ENCODE measurements around the gene YIPF1.
"Not testable (repeated sequence)": the region's sequence is repeated elsewhere in the genome, so short reads cannot be mapped to it uniquely, and the experiment has no call there.

Gene YIPF1

GRCh38 chr1:53821380-53821779 is 68.2 kb downstream of the YIPF1 start:
- no peak for TF ChIP-seq CTCF (IDR thresholded peaks at IDR 0.05; ENCODE audit: control extremely low read depth, extremely low read depth, low read depth, missing control alignments)
- DNase-seq (ENCODE audit: extremely low spot score), result no peak
- POLR2A ChIA-PET, result no interaction called here
- CTCF ChIA-PET, result interaction anchor here (1.5 to 2.0 kb wide), 2 partner anchors 11 to 13 kb away, joined by 5 read pairs; no protein-coding TSS in a partner anchor

DNA sequence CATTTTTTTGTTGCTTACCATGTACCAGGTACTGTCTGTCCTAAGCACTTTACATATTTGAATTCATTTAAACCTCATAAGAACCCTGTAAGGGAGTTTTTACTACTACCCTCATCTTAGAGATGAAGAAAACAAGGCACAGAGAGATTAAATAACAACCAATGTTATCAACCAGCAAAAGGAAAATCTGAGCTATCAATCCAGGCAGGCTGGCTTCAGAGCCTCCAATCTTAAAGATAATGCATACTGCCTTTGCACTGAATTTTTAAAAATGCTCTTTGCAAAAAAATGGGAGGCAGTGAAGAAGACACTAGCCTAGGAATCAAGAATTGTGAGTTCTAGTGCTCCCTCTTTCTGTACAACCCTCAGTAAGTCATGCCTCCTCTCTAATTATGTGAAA is 70.2 kb downstream of the YIPF1 start:
- DNase-seq (ENCODE audit: extremely low spot score), result no peak
- ChIA-PET CTCF (interaction anchor here (1.2 kb wide), 1 partner anchor 41 kb away, joined by 4 read pairs; no protein-coding TSS in a partner anchor), POLR2A (no interaction called here)
- no peak for TF ChIP-seq CTCF (IDR thresholded peaks at IDR 0.05; ENCODE audit: control extremely low read depth, extremely low read depth, low read depth, missing control alignments)

- DNase-seq (ENCODE audit: extremely low spot score); POLR2A ChIA-PET: not testable (repeated sequence)
- CTCF ChIA-PET, result interaction anchor here (2.9 kb wide), 1 partner anchor 9 kb away, joined by 8 read pairs; no protein-coding TSS in a partner anchor
Measured at GRCh38 chr1:53816584-53816983, 73.0 kb downstream of the YIPF1 start.

DNA sequence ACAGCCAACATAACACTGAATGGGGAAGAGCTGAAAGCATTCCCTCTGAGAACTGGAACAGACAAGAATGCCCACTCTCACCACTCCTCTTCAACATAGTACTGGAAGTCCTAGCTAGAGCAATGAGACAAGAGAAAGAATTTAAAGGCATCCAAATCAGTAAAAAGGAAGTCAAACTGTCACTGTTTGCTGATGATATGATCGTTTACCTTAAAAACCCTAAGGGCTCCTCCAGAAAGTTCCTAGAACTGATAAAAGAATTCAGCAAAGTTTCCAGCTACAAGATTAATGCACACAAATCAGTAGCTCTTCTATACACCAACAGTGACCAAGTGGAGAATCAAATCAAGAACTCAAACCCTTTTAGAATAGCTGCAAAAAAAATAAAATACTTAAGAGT is 74.1 kb downstream of the YIPF1 start:
- POLR2A ChIA-PET; DNase-seq (ENCODE audit: extremely low spot score): not testable (repeated sequence)
- CTCF ChIA-PET, result interaction anchor here (0.6 to 2.9 kb wide), 2 partner anchors 10 to 17 kb away, joined by 3 to 8 read pairs; no protein-coding TSS in a partner anchor

DNA sequence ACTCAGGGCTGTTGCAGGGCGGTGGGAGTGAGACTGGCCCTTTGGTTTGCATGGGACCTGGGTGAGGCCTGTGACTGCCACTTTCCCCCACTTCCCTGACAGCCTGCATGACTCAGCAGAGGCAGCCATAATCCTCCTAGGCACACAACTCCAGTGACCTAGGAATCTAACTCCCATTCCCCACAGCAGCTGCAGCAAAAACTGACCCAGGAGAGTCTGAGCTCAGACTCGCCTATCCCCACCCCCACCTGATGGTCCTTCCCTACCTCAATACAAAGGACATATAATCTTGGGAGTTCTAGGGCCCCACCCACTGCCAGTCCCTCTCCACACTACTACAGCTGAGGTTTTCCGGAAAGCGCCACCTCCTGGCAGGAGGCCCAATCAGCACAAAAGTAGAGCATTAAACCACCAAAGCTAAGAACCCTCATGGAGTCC is 78.2 kb downstream of the YIPF1 start:
- no peak for TF ChIP-seq CTCF (IDR thresholded peaks at IDR 0.05; ENCODE audit: control extremely low read depth, extremely low read depth, low read depth, missing control alignments)
- ChIA-PET POLR2A (no interaction called here), CTCF (interaction anchor here (1.2 to 1.4 kb wide), 2 partner anchors 16 to 44 kb away, joined by 3 read pairs; no protein-coding TSS in a partner anchor)
- no peak for DNase-seq (ENCODE audit: extremely low spot score)

DNA sequence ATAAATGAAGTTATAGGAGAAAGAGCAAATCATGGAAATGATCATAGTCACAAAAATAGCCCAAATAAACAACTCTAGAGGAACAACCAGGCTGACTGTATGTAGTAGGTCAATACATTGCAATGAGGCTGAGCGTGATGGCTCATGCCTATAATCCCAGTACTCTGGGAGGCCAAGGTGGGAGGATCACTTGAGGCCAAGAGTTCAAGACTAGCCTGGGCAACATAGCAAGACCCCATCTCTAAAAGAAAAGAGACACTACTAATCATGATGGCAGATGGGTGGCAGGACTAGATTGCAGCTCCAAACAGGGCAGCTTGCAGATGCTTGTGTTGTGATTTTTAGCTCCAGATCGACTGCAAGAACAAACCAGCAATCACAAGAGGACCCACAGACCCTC is 79.1 kb downstream of the YIPF1 start:
- TF ChIP-seq CTCF (IDR thresholded peaks at IDR 0.05; ENCODE audit: control extremely low read depth, extremely low read depth, low read depth, missing control alignments), result no peak
- DNase-seq (ENCODE audit: extremely low spot score), result no peak
- POLR2A ChIA-PET, result no interaction called here
- CTCF ChIA-PET, result interaction anchor here (0.8 to 1.2 kb wide), 2 partner anchors 15 to 17 kb away, joined by 3 to 4 read pairs; no protein-coding TSS in a partner anchor

GRCh38 chr1:53810007-53810406 is 79.6 kb downstream of the YIPF1 start:
- no peak for TF ChIP-seq CTCF (IDR thresholded peaks at IDR 0.05; ENCODE audit: control extremely low read depth, extremely low read depth, low read depth, missing control alignments)
- ChIA-PET POLR2A (no interaction called here), CTCF (interaction anchor here (0.8 kb wide), 1 partner anchor 16 kb away, joined by 4 read pairs; no protein-coding TSS in a partner anchor)
- DNase-seq (ENCODE audit: extremely low spot score), result no peak

GRCh38 chr1:53807916-53808315 is 81.7 kb downstream of the YIPF1 start:
- ChIA-PET POLR2A (no interaction called here), CTCF (interaction anchor here (1.1 to 2.0 kb wide), 5 partner anchors 12 to 53 kb away, joined by 3 to 5 read pairs (median 4); no protein-coding TSS in a partner anchor)
- DNase-seq (ENCODE audit: extremely low spot score), result no peak
- no peak for TF ChIP-seq CTCF (IDR thresholded peaks at IDR 0.05; ENCODE audit: control extremely low read depth, extremely low read depth, low read depth, missing control alignments)

Measured in GM10248 (cell line).